Measurements from ENCODE around the gene TAP1. TPM values are rescaled to one million over a fixed set of nuclear protein-coding genes. Genes with fewer than 3 reads are reported as not detected.

TAP1 gene
- total RNA-seq, 1 experiment from 2014 or later: 23.1 TPM

DNA sequence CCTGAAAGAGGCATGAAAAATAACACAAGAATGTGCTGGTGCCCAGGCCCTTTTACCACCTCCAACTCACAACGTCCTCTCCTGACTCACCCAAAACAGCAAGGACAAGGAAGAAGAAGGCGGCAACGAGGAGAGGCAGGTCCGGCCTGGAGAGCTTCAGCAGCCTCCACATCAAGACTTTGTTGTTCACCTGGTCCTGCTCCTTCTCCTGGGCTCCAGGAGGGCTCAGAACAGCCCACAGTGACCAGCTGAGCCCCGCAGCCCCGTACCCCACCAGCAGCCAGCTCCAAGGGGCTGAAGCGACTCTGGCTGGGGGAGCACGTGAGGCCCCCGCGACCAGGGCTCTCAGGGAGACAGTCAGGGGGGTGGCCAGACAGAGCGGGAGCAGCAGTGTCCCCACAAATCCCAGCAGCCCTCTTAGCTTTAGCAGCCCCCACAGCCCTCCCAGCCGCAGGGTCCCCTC lies 15.8 kb downstream of the TAP1 start:
- CTCF ChIA-PET: interaction anchor here (0.5 to 2.7 kb wide), 12 partner anchors 10 to 871 kb away, joined by 3 to 49 read pairs (median 9); partner anchors contain the start of genes PSMB9 and TAP1
- DNase-seq: peak; percentile 20 to 51
- BruUV-seq (replicated peaks): no TSS peak

DNA sequence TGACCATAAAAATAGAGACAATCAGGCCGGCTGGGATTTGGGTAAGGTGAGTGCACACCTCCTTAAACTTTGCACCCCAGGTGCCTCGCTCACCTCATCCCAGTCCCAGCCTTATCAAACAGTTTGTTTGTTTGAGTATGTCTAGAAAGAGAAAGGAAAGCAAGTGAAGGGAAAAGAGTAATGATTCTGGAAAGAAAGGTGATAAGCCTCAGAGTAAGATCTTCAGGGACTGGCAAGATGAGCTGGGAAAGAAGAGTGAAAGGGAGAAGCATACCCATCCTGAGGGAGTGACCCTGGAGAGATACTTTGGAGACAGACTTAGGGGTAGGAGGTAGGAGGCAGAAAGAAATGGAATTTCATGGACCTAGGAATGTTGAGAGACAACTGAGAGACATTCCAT lies 16.6 kb downstream of the TAP1 start:
- H3K27me3 ChIP-seq (ENCODE audit: insufficient read depth, low read depth): no peaks in the 10 kb centered on the region
- H3F3A ChIP-seq (ENCODE audit: insufficient read depth, low read depth): 0 out of 2 replicates have a peak, but pooled peaks cover 9% of the 10 kb centered on the region
- intact Hi-C loops (cut with micrococcal nuclease; ENCODE audit: unreplicated experiment): no loop called here
- no peaks in the 10 kb centered on the region for H3K36me3 ChIP-seq (ENCODE audit: low read depth)
- no peak overlapping the region for H3K27ac ChIP-seq
- no peaks in the 10 kb centered on the region for H4K20me1 ChIP-seq (ENCODE audit: insufficient read depth)
- H3K9me3 ChIP-seq (ENCODE audit: insufficient read depth, low read depth): no peaks in the 10 kb centered on the region
- TF ChIP-seq, protein P1, sequence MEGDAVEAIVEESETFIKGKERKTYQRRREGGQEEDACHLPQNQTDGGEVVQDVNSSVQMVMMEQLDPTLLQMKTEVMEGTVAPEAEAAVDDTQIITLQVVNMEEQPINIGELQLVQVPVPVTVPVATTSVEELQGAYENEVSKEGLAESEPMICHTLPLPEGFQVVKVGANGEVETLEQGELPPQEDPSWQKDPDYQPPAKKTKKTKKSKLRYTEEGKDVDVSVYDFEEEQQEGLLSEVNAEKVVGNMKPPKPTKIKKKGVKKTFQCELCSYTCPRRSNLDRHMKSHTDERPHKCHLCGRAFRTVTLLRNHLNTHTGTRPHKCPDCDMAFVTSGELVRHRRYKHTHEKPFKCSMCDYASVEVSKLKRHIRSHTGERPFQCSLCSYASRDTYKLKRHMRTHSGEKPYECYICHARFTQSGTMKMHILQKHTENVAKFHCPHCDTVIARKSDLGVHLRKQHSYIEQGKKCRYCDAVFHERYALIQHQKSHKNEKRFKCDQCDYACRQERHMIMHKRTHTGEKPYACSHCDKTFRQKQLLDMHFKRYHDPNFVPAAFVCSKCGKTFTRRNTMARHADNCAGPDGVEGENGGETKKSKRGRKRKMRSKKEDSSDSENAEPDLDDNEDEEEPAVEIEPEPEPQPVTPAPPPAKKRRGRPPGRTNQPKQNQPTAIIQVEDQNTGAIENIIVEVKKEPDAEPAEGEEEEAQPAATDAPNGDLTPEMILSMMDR (conservative IDR thresholded peaks at IDR 0.05): no peak
- no peak for TF ChIP-seq EZH2 (IDR thresholded peaks at IDR 0.05; ENCODE audit: low read depth)
- H3K4me3 ChIP-seq: no peak overlapping the region; the same call in 1 of the 2 replicates
- TSS peak; percentile 20 for BruUV-seq (replicated peaks)
- POLR2A ChIA-PET (ENCODE audit: unreplicated experiment): no interaction called here
- H3K9me2 ChIP-seq (ENCODE audit: insufficient read depth): no peaks in the 10 kb centered on the region
- no peaks in the 10 kb centered on the region for H3K79me2 ChIP-seq (ENCODE audit: low read depth)
- no peak overlapping the region for H2AFZ ChIP-seq
- peak overlapping the region; percentile 95 for H3K4me2 ChIP-seq
- CTCF ChIA-PET: no interaction called here
- DNase-seq: no peak
- peaks cover 9% of the 10 kb centered on the region for H3K4me1 ChIP-seq (replicated peaks; ENCODE audit: insufficient read depth)

More for the DNA sequence above, 15.8 kb downstream of the TAP1 start:
- Histone ChIP-seq H3K79me2 (ENCODE audit: low read depth) (no peaks in the 10 kb centered on the region), H3K27ac (0 out of 2 replicates have a peak overlapping the region, but pooled peaks have one; percentile 21), H3F3A (ENCODE audit: insufficient read depth, low read depth) (0 out of 2 replicates have a peak, but pooled peaks cover 9% of the 10 kb centered on the region), H3K4me1 (replicated peaks; ENCODE audit: insufficient read depth) (peaks cover 9% of the 10 kb centered on the region), H3K4me3 (peak overlapping the region; percentile 68), H3K9me2 (ENCODE audit: insufficient read depth) (no peaks in the 10 kb centered on the region), H4K20me1 (ENCODE audit: insufficient read depth) (no peaks in the 10 kb centered on the region), H3K27me3 (ENCODE audit: insufficient read depth, low read depth) (no peaks in the 10 kb centered on the region), H3K9me3 (ENCODE audit: insufficient read depth, low read depth) (no peaks in the 10 kb centered on the region), H3K36me3 (ENCODE audit: low read depth) (no peaks in the 10 kb centered on the region), H2AFZ (peak overlapping the region; percentile 89), H3K4me2 (peak overlapping the region; percentile 95)
- TF ChIP-seq, protein P1 (conservative IDR thresholded peaks at IDR 0.05): no peak
- no peak for TF ChIP-seq EZH2 (IDR thresholded peaks at IDR 0.05; ENCODE audit: low read depth)
- POLR2A ChIA-PET (ENCODE audit: unreplicated experiment): interaction anchor here (0.6 kb wide), 1 partner anchor 73 kb away, joined by 3 read pairs; no protein-coding TSS in a partner anchor
- intact Hi-C loops (cut with micrococcal nuclease; ENCODE audit: unreplicated experiment): loop anchor here (1.0 to 2.0 kb wide), 6 partner anchors 16 to 412 kb away; partner anchors contain the start of gene TAP1

DNA sequence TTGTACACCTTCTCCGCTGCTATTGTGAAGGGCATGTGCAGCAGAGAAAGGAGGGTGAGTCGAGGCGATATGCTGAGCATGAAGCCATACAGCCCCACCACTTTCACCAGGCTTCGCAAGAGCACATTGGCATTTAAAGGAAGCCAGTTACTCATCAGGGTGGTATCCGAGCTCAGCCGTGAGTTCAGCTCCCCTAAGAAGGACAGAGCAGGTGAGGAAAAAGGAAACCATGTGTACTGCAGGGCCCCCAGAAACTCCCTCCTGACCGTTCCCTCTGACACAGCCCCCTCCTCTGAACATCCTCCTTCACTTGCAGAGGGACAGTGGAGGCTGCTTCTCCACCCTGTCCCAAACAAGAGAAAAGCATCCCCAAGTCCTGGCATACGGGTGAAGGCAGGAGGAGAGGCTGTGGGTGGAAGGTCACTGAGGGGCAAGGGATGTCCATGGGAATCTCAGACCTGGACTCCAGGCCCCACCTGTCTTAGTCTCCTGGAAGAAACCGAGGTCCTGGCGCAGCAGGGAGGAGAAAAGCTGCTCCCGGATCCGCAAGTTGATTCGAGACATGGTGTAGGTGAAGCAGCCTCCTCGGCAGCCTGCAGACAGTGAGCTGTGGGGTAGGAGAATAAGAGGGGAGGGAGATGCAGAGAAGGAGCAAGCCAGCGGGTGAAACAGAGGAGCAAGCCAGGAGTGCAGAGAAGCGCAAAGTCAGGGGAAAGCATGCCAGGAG lies 18.2 kb downstream of the TAP1 start:
- no peak overlapping the region for H3K4me3 ChIP-seq
- H3K4me1 ChIP-seq (replicated peaks; ENCODE audit: insufficient read depth): peaks cover 9% of the 10 kb centered on the region
- DNase-seq: no peak
- intact Hi-C loops (cut with micrococcal nuclease; ENCODE audit: unreplicated experiment): no loop called here
- 0 out of 2 replicates have a peak, but pooled peaks cover 9% of the 10 kb centered on the region for H3F3A ChIP-seq (ENCODE audit: insufficient read depth, low read depth)
- H3K4me2 ChIP-seq: no peak overlapping the region
- POLR2A ChIA-PET (ENCODE audit: unreplicated experiment): no interaction called here
- H3K9me2 ChIP-seq (ENCODE audit: insufficient read depth): no peaks in the 10 kb centered on the region
- CTCF ChIA-PET: no interaction called here
- no peak overlapping the region for H2AFZ ChIP-seq
- BruUV-seq (replicated peaks): no TSS peak
- no peak overlapping the region for H3K27ac ChIP-seq
- no peak for TF ChIP-seq EZH2 (IDR thresholded peaks at IDR 0.05; ENCODE audit: low read depth)
- TF ChIP-seq, protein P1 (conservative IDR thresholded peaks at IDR 0.05): no peak
- H3K9me3 ChIP-seq (ENCODE audit: insufficient read depth, low read depth): no peaks in the 10 kb centered on the region
- H3K27me3 ChIP-seq (ENCODE audit: insufficient read depth, low read depth): no peaks in the 10 kb centered on the region
- H4K20me1 ChIP-seq (ENCODE audit: insufficient read depth): no peaks in the 10 kb centered on the region
- H3K79me2 ChIP-seq (ENCODE audit: low read depth): no peaks in the 10 kb centered on the region
- no peaks in the 10 kb centered on the region for H3K36me3 ChIP-seq (ENCODE audit: low read depth)

Data from PC-9 (cell line).